Measurements from ENCODE around the gene AOX1. TPM values are rescaled to one million over a fixed set of nuclear protein-coding genes. Genes with fewer than 3 reads are reported as not detected.
"Not testable (repeated sequence)": the region's sequence is repeated elsewhere in the genome, so short reads cannot be mapped to it uniquely, and the experiment has no call there.

The AOX1 gene
- total RNA-seq, 2 experiments from 2014 or later: not detected

GRCh38 chr2:200609028-200609614, 23.3 kb downstream of the AOX1 start:
- POLR2A ChIA-PET: no interaction called here
- peaks cover 2% of the 10 kb centered on the region for H3K9me3 Mint-ChIP-seq

GRCh38 chr2:200610217-200610616, 24.4 kb downstream of the AOX1 start:
- H3K36me3 ChIP-seq (ENCODE audit: insufficient read depth, low read length); H3K36me3 Mint-ChIP-seq (ENCODE audit: low read depth); H3K9me3 Mint-ChIP-seq; H3K27ac ChIP-seq (ENCODE audit: low read depth in 1 of 2, low read length in 2 of 2); H3K4me3 ChIP-seq (ENCODE audit: low read length); H3K27ac Mint-ChIP-seq; intact Hi-C loops (cut with DNase I, micrococcal nuclease); DNase-seq; H3K27me3 ChIP-seq (ENCODE audit: control insufficient read depth in 1 of 2, insufficient read depth in 2 of 2, low read length in 2 of 2); H3K27me3 Mint-ChIP-seq; H3K4me1 ChIP-seq (ENCODE audit: insufficient read depth, low read length); H3K4me3 Mint-ChIP-seq; CTCF ChIA-PET; ATAC-seq (ENCODE audit: poor library complexity); H3K9me3 ChIP-seq (ENCODE audit: control insufficient read depth in 1 of 2, insufficient read depth in 1 of 2, low read length in 2 of 2); POLR2A ChIA-PET; H3K4me1 Mint-ChIP-seq (ENCODE audit: low read depth): not testable (repeated sequence)

More at GRCh38 chr2:200609028-200609614, 23.3 kb downstream of the AOX1 start:
- Mint-ChIP-seq H3K27ac (no peak overlapping the region), H3K4me1 (ENCODE audit: low read depth) (no peaks in the 10 kb centered on the region), H3K27me3 (no peaks in the 10 kb centered on the region), H3K36me3 (ENCODE audit: low read depth) (no peaks in the 10 kb centered on the region), H3K4me3 (no peak overlapping the region)
- Histone ChIP-seq H3K27me3 (ENCODE audit: control insufficient read depth in 1 of 2, insufficient read depth in 2 of 2, low read length in 2 of 2) (no peaks in the 10 kb centered on the region), H3K36me3 (ENCODE audit: insufficient read depth, low read length) (no peaks in the 10 kb centered on the region), H3K9me3 (ENCODE audit: control insufficient read depth in 1 of 2, insufficient read depth in 1 of 2, low read length in 2 of 2) (no peaks in the 10 kb centered on the region), H3K27ac (ENCODE audit: low read depth in 1 of 2, low read length in 2 of 2) (no peak overlapping the region), H3K4me1 (ENCODE audit: insufficient read depth, low read length) (no peaks in the 10 kb centered on the region), H3K4me3 (ENCODE audit: low read length) (no peak overlapping the region)
- TF ChIP-seq CTCF (IDR thresholded peaks at IDR 0.05): no peak
- ATAC-seq (ENCODE audit: poor library complexity): no peak
- no peak for DNase-seq
- intact Hi-C loops (cut with DNase I, micrococcal nuclease): no loop called here
- CTCF ChIA-PET: no interaction called here

GRCh38 chr2:200613692-200614091, 27.9 kb downstream of the AOX1 start:
- TF ChIP-seq CTCF (IDR thresholded peaks at IDR 0.05): no peak
- no peaks in the 10 kb centered on the region for H3K36me3 Mint-ChIP-seq (ENCODE audit: low read depth)
- no peak overlapping the region for H3K27ac Mint-ChIP-seq
- no peak overlapping the region for H3K4me3 Mint-ChIP-seq
- ATAC-seq (ENCODE audit: poor library complexity): no peak
- Histone ChIP-seq H3K4me1 (ENCODE audit: insufficient read depth, low read length) (no peaks in the 10 kb centered on the region), H3K9me3 (ENCODE audit: control insufficient read depth in 1 of 2, insufficient read depth in 1 of 2, low read length in 2 of 2) (no peaks in the 10 kb centered on the region), H3K4me3 (ENCODE audit: low read length) (no peak overlapping the region), H3K27me3 (ENCODE audit: control insufficient read depth in 1 of 2, insufficient read depth in 2 of 2, low read length in 2 of 2) (no peaks in the 10 kb centered on the region), H3K27ac (ENCODE audit: low read depth in 1 of 2, low read length in 2 of 2) (no peak overlapping the region), H3K36me3 (ENCODE audit: insufficient read depth, low read length) (no peaks in the 10 kb centered on the region)
- H3K27me3 Mint-ChIP-seq: no peaks in the 10 kb centered on the region
- H3K9me3 Mint-ChIP-seq: no peaks in the 10 kb centered on the region
- DNase-seq: no peak
- ChIA-PET CTCF (no interaction called here), POLR2A (no interaction called here)
- intact Hi-C loops (cut with DNase I, micrococcal nuclease): no loop called here
- H3K4me1 Mint-ChIP-seq (ENCODE audit: low read depth): no peaks in the 10 kb centered on the region

- Histone ChIP-seq H3K27ac (ENCODE audit: low read depth in 1 of 2, low read length in 2 of 2) (no peak overlapping the region), H3K4me3 (ENCODE audit: low read length) (no peak overlapping the region), H3K27me3 (ENCODE audit: control insufficient read depth in 1 of 2, insufficient read depth in 2 of 2, low read length in 2 of 2) (no peaks in the 10 kb centered on the region), H3K4me1 (ENCODE audit: insufficient read depth, low read length) (no peaks in the 10 kb centered on the region), H3K9me3 (ENCODE audit: control insufficient read depth in 1 of 2, insufficient read depth in 1 of 2, low read length in 2 of 2) (no peaks in the 10 kb centered on the region), H3K36me3 (ENCODE audit: insufficient read depth, low read length) (no peaks in the 10 kb centered on the region)
- Mint-ChIP-seq H3K27ac (no peak overlapping the region), H3K27me3 (no peaks in the 10 kb centered on the region), H3K36me3 (ENCODE audit: low read depth) (no peaks in the 10 kb centered on the region), H3K4me1 (ENCODE audit: low read depth) (no peaks in the 10 kb centered on the region), H3K4me3 (no peak overlapping the region), H3K9me3 (no peaks in the 10 kb centered on the region)
- ChIA-PET CTCF (no interaction called here), POLR2A (no interaction called here)
- intact Hi-C loops (cut with DNase I, micrococcal nuclease): no loop called here
- no peak for ATAC-seq (ENCODE audit: poor library complexity)
- no peak for TF ChIP-seq CTCF (IDR thresholded peaks at IDR 0.05)
- DNase-seq: no peak
Measured at GRCh38 chr2:200614249-200614648, 28.4 kb downstream of the AOX1 start.

All from CD4-positive, alpha-beta T cell (primary cell).